Measurements from ENCODE around the gene MCM3AP.

DNA sequence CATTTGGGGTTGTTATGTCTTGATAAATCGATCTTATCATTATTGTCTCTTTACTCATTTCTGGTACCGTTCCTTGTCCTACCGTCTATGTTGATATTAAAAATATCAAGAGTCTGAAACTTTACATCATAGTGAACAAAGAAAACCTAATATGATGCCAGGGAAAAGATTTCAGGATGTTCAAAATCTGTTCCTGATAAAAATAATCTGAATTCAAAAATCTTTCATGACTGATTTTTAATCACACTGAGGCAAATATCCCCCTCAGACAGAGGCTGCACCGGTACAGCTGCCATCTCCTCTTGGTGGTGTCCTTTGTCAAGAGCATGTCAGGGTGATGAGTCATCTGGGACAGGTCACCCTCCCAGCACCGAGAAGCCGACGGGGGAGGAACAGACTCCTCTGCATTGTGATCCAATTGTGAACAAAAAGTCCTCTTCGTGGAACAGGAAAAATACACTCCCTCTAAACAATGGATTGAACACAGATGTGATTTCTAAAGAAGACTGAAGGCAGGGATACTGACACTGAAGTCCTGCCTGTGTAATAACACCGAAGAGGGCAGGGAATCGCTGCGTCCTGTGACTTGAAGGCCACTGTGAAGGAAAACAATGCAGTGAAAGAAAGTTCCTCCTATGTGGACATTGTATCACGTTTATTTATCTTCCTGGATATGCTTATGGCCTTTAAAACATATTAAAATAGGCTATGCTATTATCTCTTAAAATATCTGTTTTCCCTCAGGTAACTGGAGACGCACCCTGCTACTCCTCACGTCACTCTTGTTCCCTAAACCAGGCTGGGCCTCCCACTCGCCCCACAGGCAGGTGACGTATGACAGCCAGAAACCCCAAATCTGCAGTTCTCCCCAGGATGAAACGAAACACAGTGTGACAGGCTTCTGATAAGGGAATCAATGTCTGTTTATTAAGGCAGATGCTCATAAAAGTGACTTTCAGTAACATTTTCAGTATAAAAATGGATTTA, 96.9 kb downstream of the MCM3AP start:
- peak; percentile 44; the same call in 1 of the 2 replicates for TF ChIP-seq GATA2 (IDR thresholded peaks at IDR 0.05; ENCODE audit: low read depth, low read length)
- no peak for TF ChIP-seq GATA3 (IDR thresholded peaks at IDR 0.05; ENCODE audit: low read depth, low read length)

Data from SH-SY5Y (cell line).